Measurements from ENCODE around the gene AJUBA. TPM values are rescaled to one million over a fixed set of nuclear protein-coding genes. Genes with fewer than 3 reads are reported as not detected.

AJUBA gene
- total RNA-seq, 1 donor from 2014 or later, result 146 TPM

- FAIRE-seq (no peak), DNase-seq (ENCODE audit: low read depth) (no peak)
- peaks cover 47% of the 10 kb centered on the region for H3K36me3 ChIP-seq (ENCODE audit: insufficient read depth, low read length)
- H3K27me3 Mint-ChIP-seq (ENCODE audit: low read depth, unreplicated experiment), result no peaks in the 10 kb centered on the region
- no peaks in the 10 kb centered on the region for H3K27me3 ChIP-seq (ENCODE audit: insufficient read depth, low read length)
- peaks cover 32% of the 10 kb centered on the region for H3K36me3 Mint-ChIP-seq (ENCODE audit: low read depth, unreplicated experiment)
- peak overlapping the region; percentile 70 for H3K4me3 Mint-ChIP-seq (ENCODE audit: unreplicated experiment)
- H3K27ac Mint-ChIP-seq (ENCODE audit: unreplicated experiment), result peak overlapping the region; percentile 91
- H4K20me1 ChIP-seq (ENCODE audit: insufficient read depth, low read length), result peaks cover 51% of the 10 kb centered on the region
- peaks cover 24% of the 10 kb centered on the region for H3K4me1 ChIP-seq (ENCODE audit: insufficient read depth, low read length)
- H3K9me3 ChIP-seq (ENCODE audit: insufficient read depth, low read depth, low read length), result no peaks in the 10 kb centered on the region
- TF ChIP-seq CTCF (IDR thresholded peaks at IDR 0.05; ENCODE audit: insufficient read depth, low read depth, low read length) (peak; percentile 75), EZH2 (IDR thresholded peaks at IDR 0.05; ENCODE audit: insufficient read depth, low read length) (no peak)
- peaks cover 4% of the 10 kb centered on the region for H3K79me2 ChIP-seq (ENCODE audit: insufficient read depth, low read length)
- H3K9ac ChIP-seq (ENCODE audit: low read length), result no peak overlapping the region
- no peak overlapping the region for H3K4me2 ChIP-seq (ENCODE audit: low read length)
- no peak overlapping the region for H3K4me3 ChIP-seq (ENCODE audit: insufficient read depth, low read depth, low read length)
- H3K27ac ChIP-seq (ENCODE audit: low read depth, low read length), result no peak overlapping the region
- H2AFZ ChIP-seq (ENCODE audit: low read depth, low read length), result no peak overlapping the region
- H3K9me3 Mint-ChIP-seq (ENCODE audit: unreplicated experiment), result no peaks in the 10 kb centered on the region
- peaks cover 58% of the 10 kb centered on the region for H3K4me1 Mint-ChIP-seq (ENCODE audit: low read depth, unreplicated experiment)
These were observed 8.9 kb downstream of the AJUBA start for GRCh38 chr14:22973217-22974032.

GRCh38 chr14:22972313-22972930 lies 9.9 kb downstream of the AJUBA start:
- H3K36me3 ChIP-seq (ENCODE audit: insufficient read depth, low read length), result peaks cover 47% of the 10 kb centered on the region
- DNase-seq (ENCODE audit: low read depth), result no peak
- H3K36me3 Mint-ChIP-seq (ENCODE audit: low read depth, unreplicated experiment), result peaks cover 32% of the 10 kb centered on the region

More at GRCh38 chr14:22972313-22972930, 9.9 kb downstream of the AJUBA start:
- Histone ChIP-seq H3K4me2 (ENCODE audit: low read length) (no peak overlapping the region), H3K79me2 (ENCODE audit: insufficient read depth, low read length) (no peaks in the 10 kb centered on the region), H3K27ac (ENCODE audit: low read depth, low read length) (no peak overlapping the region), H3K4me3 (ENCODE audit: insufficient read depth, low read depth, low read length) (no peak overlapping the region), H3K27me3 (ENCODE audit: insufficient read depth, low read length) (no peaks in the 10 kb centered on the region), H3K9me3 (ENCODE audit: insufficient read depth, low read depth, low read length) (no peaks in the 10 kb centered on the region), H2AFZ (ENCODE audit: low read depth, low read length) (no peak overlapping the region), H3K9ac (ENCODE audit: low read length) (peak overlapping the region; percentile 1), H3K4me1 (ENCODE audit: insufficient read depth, low read length) (peaks cover 14% of the 10 kb centered on the region), H4K20me1 (ENCODE audit: insufficient read depth, low read length) (peaks cover 43% of the 10 kb centered on the region)
- no peak for TF ChIP-seq CTCF (IDR thresholded peaks at IDR 0.05; ENCODE audit: insufficient read depth, low read depth, low read length)
- no peak for TF ChIP-seq EZH2 (IDR thresholded peaks at IDR 0.05; ENCODE audit: insufficient read depth, low read length)
- Mint-ChIP-seq H3K9me3 (ENCODE audit: unreplicated experiment) (no peaks in the 10 kb centered on the region), H3K4me3 (ENCODE audit: unreplicated experiment) (peak overlapping the region; percentile 74), H3K27ac (ENCODE audit: unreplicated experiment) (peak overlapping the region; percentile 82), H3K27me3 (ENCODE audit: low read depth, unreplicated experiment) (no peaks in the 10 kb centered on the region), H3K4me1 (ENCODE audit: low read depth, unreplicated experiment) (peaks cover 48% of the 10 kb centered on the region)
- FAIRE-seq, result no peak
